Esophagus muscularis mucosa (tissue), 4 donors: ENCODE data around the gene ITPKB. TPM values are rescaled to one million over a fixed set of nuclear protein-coding genes. Genes with fewer than 3 reads are reported as not detected.
"Not testable (repeated sequence)": the region's sequence is repeated elsewhere in the genome, so short reads cannot be mapped to it uniquely, and the experiment has no call there.

Experiments
- DNase-seq: peaks from one replicate; pipeline ENCODE4 v3.0.0-alpha.2; 2017; ENCODE audit errors: extremely low spot score
- H3K27ac ChIP-seq, 4 donors: fragments of 200-600 bp; sonication (generic); replicated peaks in 1 of 4; 1 replicate in 3 of 4; 2 replicates in 1 of 4; pipeline ENCODE4 v1.5.1; 2016 to 2019; ENCODE audit warnings: mild to moderate bottlenecking in 1 of 4
- H3K27me3 ChIP-seq, 4 donors: fragments of 200-600 bp; sonication (generic); one replicate each; pipeline versions ENCODE4 v1.5.1 to v1.6.0; 2016 to 2019
- H3K36me3 ChIP-seq, 4 donors: fragments of 200-600 bp; sonication (generic); one replicate each; pipeline ENCODE4 v1.5.1; 2016 to 2019
- H3K4me1 ChIP-seq, 4 donors: fragments of 200-600 bp; sonication (generic); one replicate each; pipeline ENCODE4 v1.5.1; 2016 to 2019
- H3K4me3 ChIP-seq, 4 donors: fragments of 200-600 bp; sonication (generic); 1 replicate in 2 of 4; 2 replicates in 2 of 4; pipeline ENCODE4 v1.5.1; 2016 to 2019; ENCODE audit warnings: mild to moderate bottlenecking in 4 of 4, moderate library complexity in 1 of 4
- H3K9me3 ChIP-seq, 4 donors: fragments of 200-600 bp; sonication (generic); 1 replicate in 3 of 4; 2 replicates in 1 of 4; pipeline ENCODE4 v1.5.1; 2016 to 2019
- EP300 ChIP-seq: sonication (generic); formaldehyde crosslinking; IDR thresholded peaks from one replicate; pipeline ENCODE4 v1.6.1; 2017; ENCODE audit warnings: antibody characterized with exemption
- POLR2A ChIP-seq: fragments of 450-650 bp; IDR thresholded peaks from one replicate; pipeline ENCODE4 v1.6.1; 2017; ENCODE audit warnings: antibody characterized with exemption, moderate library complexity, mild to moderate bottlenecking, low read depth
- POLR2AphosphoS5 ChIP-seq, 2 donors: sonication (generic); formaldehyde crosslinking; IDR thresholded peaks; one replicate each; pipeline ENCODE4 v1.6.1; 2017; ENCODE audit warnings: antibody characterized with exemption in 2 of 2
- WGBS: methylation state at CpG from one replicate; pipeline ENCODE4 v1.1.5; 2018; 5-methylcytosine and 5-hydroxymethylcytosine counted together
- intact Hi-C: fragments of 100-400 bp; cut with DNase I; formaldehyde crosslinking; loops from one replicate; pipeline ENCODE4 v1.15.1; 2023
- total RNA-seq, 4 donors: library from RNA; depleted of rRNA; stranded (reverse); fragments of >200 nt; gene quantifications; one replicate each; pipeline versions ENCODE4 v1.1.0 to v1.2.1, GENCODE V29; 2016
- TF ChIP-seq, protein P1 (sequence below), 3 experiments: fragments of 200-600 bp in 2 of 3; fragments of 450-650 bp in 1 of 3; sonication (generic) in 2 of 3; IDR thresholded peaks; one replicate each; pipeline ENCODE4 v1.5.1; 2017 to 2019; ENCODE audit warnings: antibody characterized with exemption in 3 of 3, mild to moderate bottlenecking in 2 of 3, moderate library complexity in 1 of 3

Gene ITPKB
- total RNA-seq, 4 donors from 2014 or later: 71.1 to 156 (median 116) TPM

DNA sequence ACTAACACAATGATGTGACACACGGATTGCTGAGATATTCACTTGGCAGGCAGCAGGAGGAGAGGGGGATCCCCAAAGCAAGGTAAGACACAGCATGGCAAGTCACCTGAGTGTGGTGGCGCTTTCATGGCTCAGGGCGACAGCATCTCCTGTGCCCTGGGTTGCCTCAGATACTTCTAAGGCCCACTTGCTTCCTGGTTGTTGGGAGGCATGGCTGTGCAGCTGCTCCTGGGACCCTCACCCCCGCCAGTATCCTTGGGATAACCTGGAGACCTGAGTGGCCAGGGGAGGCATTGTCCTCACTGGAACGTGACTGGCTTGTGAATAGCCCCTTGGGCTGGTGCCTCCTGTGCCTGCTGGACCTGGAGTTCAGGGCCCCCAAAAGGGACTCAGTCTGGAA is 120.7 kb downstream of the ITPKB start:
- Histone ChIP-seq H3K27ac (no peak overlapping the region), H3K36me3 (no peaks in the 10 kb centered on the region), H3K4me1 (peaks cover 0 to 9% (median 4%) of the 10 kb centered on the region in 4 donors), H3K27me3 (no peaks in the 10 kb centered on the region), H3K4me3 (no peak overlapping the region), H3K9me3 (peaks cover 0 to 8% (median 3%) of the 10 kb centered on the region in 4 donors)
- TF ChIP-seq EP300 (no peak), POLR2AphosphoS5 (IDR thresholded peaks at IDR 0.05) (no peak), POLR2A (no peak)
- TF ChIP-seq, protein P1, sequence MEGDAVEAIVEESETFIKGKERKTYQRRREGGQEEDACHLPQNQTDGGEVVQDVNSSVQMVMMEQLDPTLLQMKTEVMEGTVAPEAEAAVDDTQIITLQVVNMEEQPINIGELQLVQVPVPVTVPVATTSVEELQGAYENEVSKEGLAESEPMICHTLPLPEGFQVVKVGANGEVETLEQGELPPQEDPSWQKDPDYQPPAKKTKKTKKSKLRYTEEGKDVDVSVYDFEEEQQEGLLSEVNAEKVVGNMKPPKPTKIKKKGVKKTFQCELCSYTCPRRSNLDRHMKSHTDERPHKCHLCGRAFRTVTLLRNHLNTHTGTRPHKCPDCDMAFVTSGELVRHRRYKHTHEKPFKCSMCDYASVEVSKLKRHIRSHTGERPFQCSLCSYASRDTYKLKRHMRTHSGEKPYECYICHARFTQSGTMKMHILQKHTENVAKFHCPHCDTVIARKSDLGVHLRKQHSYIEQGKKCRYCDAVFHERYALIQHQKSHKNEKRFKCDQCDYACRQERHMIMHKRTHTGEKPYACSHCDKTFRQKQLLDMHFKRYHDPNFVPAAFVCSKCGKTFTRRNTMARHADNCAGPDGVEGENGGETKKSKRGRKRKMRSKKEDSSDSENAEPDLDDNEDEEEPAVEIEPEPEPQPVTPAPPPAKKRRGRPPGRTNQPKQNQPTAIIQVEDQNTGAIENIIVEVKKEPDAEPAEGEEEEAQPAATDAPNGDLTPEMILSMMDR (IDR thresholded peaks at IDR 0.05): no peak
- 88% methylated on average over 4 of the region's 5 CpGs for WGBS
- DNase-seq: no peak
- intact Hi-C loops: no loop called here

DNA sequence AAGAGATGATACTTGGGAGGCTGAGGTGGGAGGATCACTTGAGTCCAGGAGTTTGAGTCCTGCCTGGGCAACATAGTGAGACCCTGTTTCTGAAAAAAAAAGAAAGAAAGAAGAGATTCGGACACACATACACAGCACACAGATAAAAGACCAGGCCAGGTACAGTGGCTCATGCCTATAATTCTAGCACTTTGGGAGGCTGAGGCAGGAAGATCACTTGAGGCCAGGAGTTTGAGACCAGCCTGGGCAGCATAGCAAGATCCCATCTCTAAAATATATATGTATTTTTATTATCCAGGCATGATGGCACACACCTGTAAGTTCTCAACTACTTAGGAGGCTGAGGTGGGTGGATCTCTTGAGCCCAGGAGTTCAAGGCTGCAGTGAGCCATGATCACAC is 121.4 kb downstream of the ITPKB start:
- WGBS: 100% methylated on average over 1 of the region's 1 CpG
- intact Hi-C loops: not testable (repeated sequence)

DNA sequence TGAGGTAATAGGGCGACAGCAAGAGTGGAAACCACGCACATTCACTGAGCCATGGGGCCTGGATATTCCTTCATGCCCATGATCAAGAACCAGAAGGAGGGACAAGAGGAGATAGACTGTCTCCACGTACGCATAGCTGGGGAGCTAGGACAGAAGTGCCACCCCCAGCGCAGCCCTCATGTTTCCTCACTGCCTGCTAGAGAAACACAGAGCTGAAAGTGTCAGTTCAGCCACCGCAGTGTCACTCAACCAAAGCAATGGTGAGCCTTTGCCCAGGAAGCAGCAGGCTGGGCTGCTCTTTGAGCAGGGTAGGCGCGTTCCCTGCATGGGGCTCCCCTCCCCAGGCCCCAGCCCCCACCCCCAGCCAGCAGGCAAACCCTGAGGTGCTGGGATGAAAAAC is 122.0 kb downstream of the ITPKB start:
- H3K27ac ChIP-seq: no peak overlapping the region
- H3K36me3 ChIP-seq: no peaks in the 10 kb centered on the region
- intact Hi-C loops: no loop called here
- TF ChIP-seq POLR2AphosphoS5 (IDR thresholded peaks at IDR 0.05) (no peak), EP300 (no peak), POLR2A (no peak)
- H3K4me3 ChIP-seq: no peak overlapping the region
- WGBS: 90% methylated on average over 6 of the region's 8 CpGs
- DNase-seq: no peak
- H3K9me3 ChIP-seq: peaks cover 0 to 5% (median 2%) of the 10 kb centered on the region in 4 donors
- H3K27me3 ChIP-seq: no peaks in the 10 kb centered on the region
- peaks cover 0 to 9% (median 4%) of the 10 kb centered on the region in 4 donors for H3K4me1 ChIP-seq

More for the DNA sequence above, 121.4 kb downstream of the ITPKB start:
- H3K4me3 ChIP-seq, H3K36me3 ChIP-seq, H3K27me3 ChIP-seq, H3K9me3 ChIP-seq, DNase-seq, H3K27ac ChIP-seq, H3K4me1 ChIP-seq: not testable (repeated sequence)

DNA sequence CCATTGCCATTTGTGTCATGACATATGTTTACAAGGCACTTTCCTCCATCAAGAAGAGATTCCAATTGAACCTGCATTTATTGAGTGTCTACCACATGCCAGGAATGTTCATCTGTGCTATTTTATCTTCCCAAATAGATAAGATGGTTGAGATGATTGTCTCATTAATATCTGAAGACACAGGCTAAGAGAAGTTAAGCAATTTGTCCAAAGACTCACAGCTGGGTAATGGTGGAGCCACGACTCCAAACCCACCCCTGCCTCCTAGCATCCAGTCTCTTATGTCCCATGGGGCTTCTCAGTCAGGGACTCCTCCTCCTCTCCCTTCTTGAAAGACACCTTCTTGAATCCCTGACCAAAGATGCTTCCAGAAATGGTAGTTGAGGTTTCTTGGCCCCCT is 122.4 kb downstream of the ITPKB start:
- Histone ChIP-seq H3K27me3 (no peaks in the 10 kb centered on the region), H3K9me3 (peaks cover 0 to under 1% (median 0%) of the 10 kb centered on the region in 4 donors), H3K27ac (no peak overlapping the region), H3K36me3 (no peaks in the 10 kb centered on the region), H3K4me1 (peaks cover 0 to 9% (median 4%) of the 10 kb centered on the region in 4 donors), H3K4me3 (no peak overlapping the region)
- intact Hi-C loops: no loop called here
- TF ChIP-seq, protein P1 (IDR thresholded peaks at IDR 0.05): no peak
- TF ChIP-seq POLR2AphosphoS5 (IDR thresholded peaks at IDR 0.05): no peak
- TF ChIP-seq EP300: no peak
- no peak for TF ChIP-seq POLR2A
- no peak for DNase-seq
- WGBS: 77% methylated on average over 1 of the region's 1 CpG

DNA sequence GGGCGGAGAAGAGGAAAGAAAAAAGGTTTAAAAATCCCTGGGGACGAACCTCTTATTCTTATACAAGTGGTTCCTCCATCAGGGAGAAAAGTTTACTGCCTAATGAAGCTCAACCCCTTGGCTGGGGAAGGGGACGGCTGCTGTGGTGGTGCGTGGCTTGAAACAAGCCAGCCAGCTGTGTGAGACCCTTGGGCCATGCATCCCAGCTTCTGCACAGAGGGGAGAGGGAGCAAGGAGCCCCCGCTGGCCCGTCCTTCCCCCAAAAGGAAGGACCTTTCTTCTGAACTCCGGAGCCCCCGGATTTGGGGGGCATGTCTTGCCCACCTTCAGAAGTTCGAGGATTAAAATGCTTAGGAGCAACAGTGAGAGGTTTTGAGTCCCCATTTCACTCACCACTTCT is 123.2 kb downstream of the ITPKB start:
- Histone ChIP-seq H3K4me1 (peaks cover 0 to 9% (median 4%) of the 10 kb centered on the region in 4 donors), H3K27me3 (no peaks in the 10 kb centered on the region), H3K9me3 (no peaks in the 10 kb centered on the region), H3K27ac (no peak overlapping the region), H3K4me3 (no peak overlapping the region), H3K36me3 (no peaks in the 10 kb centered on the region)
- TF ChIP-seq POLR2AphosphoS5 (IDR thresholded peaks at IDR 0.05): no peak
- TF ChIP-seq POLR2A: no peak
- TF ChIP-seq, protein P1 (IDR thresholded peaks at IDR 0.05): no peak
- no peak for DNase-seq
- intact Hi-C loops: no loop called here
- WGBS: 85% methylated on average over 9 of the region's 9 CpGs

DNA sequence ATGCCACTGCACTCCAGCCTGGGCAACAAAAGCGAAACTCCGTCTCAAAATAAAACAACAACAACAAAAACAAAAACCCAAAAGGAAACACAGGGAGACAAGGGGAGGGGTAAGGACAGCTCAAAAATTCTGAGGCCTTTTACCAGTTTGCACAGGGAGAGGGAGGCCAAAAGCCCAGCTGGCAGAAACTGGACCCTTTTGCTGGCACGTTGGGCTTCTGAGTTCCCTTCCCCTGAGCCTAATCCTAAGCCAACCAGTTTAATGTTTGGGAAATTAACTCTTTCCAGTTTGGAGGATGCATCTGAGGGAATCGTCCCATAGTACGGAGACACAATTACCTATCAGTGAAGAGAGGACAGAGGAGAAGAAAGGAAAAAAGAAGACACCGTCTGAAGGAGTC is 127.1 kb downstream of the ITPKB start:
- peaks cover 0 to 14% (median 5%) of the 10 kb centered on the region in 4 donors for H3K4me1 ChIP-seq
- intact Hi-C loops: loop anchor here (5.0 kb wide), 1 partner anchor 190 kb away; no protein-coding TSS in a partner anchor
- not testable (repeated sequence) for H3K9me3 ChIP-seq, H3K27ac ChIP-seq, H3K36me3 ChIP-seq, H3K27me3 ChIP-seq, DNase-seq, H3K4me3 ChIP-seq
- 85% methylated on average over 6 of the region's 6 CpGs for WGBS
